ENCODE data around the gene SMC3. TPM values are rescaled to one million over a fixed set of nuclear protein-coding genes. Genes with fewer than 3 reads are reported as not detected.

The SMC3 gene
- total RNA-seq (35.4 and 40.8 TPM in 2 replicates), polyA plus RNA-seq (53.5 and 64.1 TPM in 2 replicates)

DNA sequence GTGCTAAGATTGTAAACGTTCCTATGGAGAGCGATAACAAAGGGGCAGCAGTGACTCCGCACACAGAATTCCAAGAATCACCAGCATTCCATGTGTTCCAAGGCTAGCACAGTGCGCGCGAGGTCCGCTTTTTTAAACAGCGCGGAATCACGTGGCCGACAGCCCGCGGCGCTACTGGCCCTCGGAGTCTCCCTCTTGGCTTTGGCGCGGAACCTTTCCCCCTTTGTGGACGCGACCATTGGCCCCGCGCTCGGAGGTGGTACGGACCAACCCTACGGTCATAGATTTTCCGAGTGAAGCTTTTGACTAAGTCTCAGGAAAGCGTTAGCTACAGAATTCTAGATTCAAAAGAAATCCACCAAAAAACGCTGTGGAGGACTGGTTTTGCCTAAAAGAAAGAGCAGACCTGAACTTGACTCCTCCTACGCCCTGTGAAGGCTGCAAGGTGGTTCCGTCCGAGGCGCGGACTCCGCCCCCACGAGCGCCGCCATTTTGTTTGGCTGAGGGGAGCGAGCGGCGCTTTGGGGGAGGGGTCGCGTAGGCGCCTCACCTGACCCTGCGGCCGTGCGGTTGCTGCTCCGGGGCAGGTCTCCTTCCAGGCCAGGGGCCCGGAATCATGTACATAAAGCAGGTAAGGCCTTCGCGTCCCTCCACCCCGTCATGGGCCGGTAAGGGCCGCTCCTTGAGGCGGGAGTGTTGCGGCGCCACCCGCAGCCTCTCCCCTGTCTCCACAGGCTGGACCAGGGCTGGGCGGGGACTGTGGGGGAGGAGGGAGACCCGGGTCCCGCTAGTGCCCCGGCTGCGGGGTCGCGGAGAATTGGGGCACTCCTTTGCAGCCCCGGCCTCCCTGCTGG lies at the start of gene SMC3:
SMC3 (plus strand) TSS at position 495 of the 854 bp plus-strand sequence; CDS start at position 617, 122 bp downstream.
- 2% methylated on average over 60 of the region's 64 CpGs for WGBS (ENCODE audit: low lambda C conversion rate, missing lambda C conversion rate)
- peak within 1 kb of the TSS; percentile 91 for H3K27ac ChIP-seq
- peaks cover 13% of the 10 kb centered on the region for H3K4me1 ChIP-seq (ENCODE audit: insufficient read depth)
- peak; percentile 95 for DNase-seq (ENCODE audit: low spot score)
- H3K27me3 ChIP-seq = no peaks in the 10 kb centered on the region
- H3K36me3 ChIP-seq (replicated peaks; ENCODE audit: insufficient read depth, low read depth) = no peaks in the 10 kb centered on the region
- TF ChIP-seq CTCF (IDR thresholded peaks at IDR 0.05; ENCODE audit: poor library complexity) (no peak), EZH2phosphoT487 (IDR thresholded peaks at IDR 0.05; ENCODE audit: low read depth, severe bottlenecking, unreplicated experiment) (no peak), EZH2 (IDR thresholded peaks at IDR 0.05; ENCODE audit: borderline replicate concordance) (no peak)
- H2AFZ ChIP-seq = peak within 1 kb of the TSS; percentile 45
- no peaks in the 10 kb centered on the region for H3K9me2 ChIP-seq (replicated peaks; ENCODE audit: insufficient read depth)
- H3K4me2 ChIP-seq = peak within 1 kb of the TSS; percentile 75
- peak within 1 kb of the TSS; percentile 77 for H3K4me3 ChIP-seq
- H4K20me1 ChIP-seq (ENCODE audit: insufficient read depth, poor library complexity, severe bottlenecking) = peaks cover 9% of the 10 kb centered on the region
- H3K9me3 ChIP-seq (ENCODE audit: low read depth) = no peaks in the 10 kb centered on the region
- peaks cover 48% of the 10 kb centered on the region for H3K79me2 ChIP-seq

DNA sequence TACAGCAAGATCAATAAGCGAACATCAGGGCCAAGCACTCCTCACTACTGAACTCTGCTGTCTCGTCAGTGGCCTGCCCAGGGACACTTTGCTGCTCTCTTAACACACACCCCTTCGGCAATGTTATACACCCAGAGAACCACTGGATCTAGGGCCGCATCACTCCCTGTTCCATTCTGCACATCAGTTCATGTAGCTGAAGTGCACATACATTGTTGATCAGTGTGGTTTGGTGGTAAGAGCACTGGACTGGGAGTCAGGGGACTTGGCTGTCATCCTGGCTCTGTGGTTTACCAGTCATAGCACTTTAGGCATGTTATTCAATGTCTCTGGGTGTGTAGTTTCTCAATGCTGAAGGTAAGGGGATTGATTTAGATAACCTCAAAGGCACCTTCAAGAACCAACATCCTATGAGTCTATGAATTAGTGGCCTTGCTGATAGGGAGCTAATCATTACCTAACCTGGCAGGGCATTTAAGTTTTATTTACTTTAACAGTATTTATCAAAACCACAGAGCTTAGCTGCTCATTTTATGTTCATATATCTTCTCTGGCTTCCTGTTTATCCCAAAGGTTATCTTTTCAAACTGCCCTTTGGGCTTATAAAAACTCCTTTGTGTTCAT lies 45.0 kb upstream of the SMC3 start:
- Histone ChIP-seq H3K9me2 (replicated peaks; ENCODE audit: insufficient read depth) (no peaks in the 10 kb centered on the region), H3K4me3 (no peak overlapping the region), H3K27me3 (peaks cover 13% of the 10 kb centered on the region), H2AFZ (no peak overlapping the region), H4K20me1 (ENCODE audit: insufficient read depth, poor library complexity, severe bottlenecking) (no peaks in the 10 kb centered on the region), H3K4me1 (ENCODE audit: insufficient read depth) (no peaks in the 10 kb centered on the region), H3K36me3 (replicated peaks; ENCODE audit: insufficient read depth, low read depth) (no peaks in the 10 kb centered on the region), H3K4me2 (peak overlapping the region; percentile 21), H3K9me3 (ENCODE audit: low read depth) (no peaks in the 10 kb centered on the region), H3K27ac (peak overlapping the region; percentile 49), H3K79me2 (no peaks in the 10 kb centered on the region)
- TF ChIP-seq CTCF (IDR thresholded peaks at IDR 0.05; ENCODE audit: poor library complexity) (no peak), EZH2 (IDR thresholded peaks at IDR 0.05; ENCODE audit: borderline replicate concordance) (no peak), EZH2phosphoT487 (IDR thresholded peaks at IDR 0.05; ENCODE audit: low read depth, severe bottlenecking, unreplicated experiment) (no peak)
- DNase-seq (ENCODE audit: low spot score) = no peak
- 61% methylated on average over 4 of the region's 4 CpGs for WGBS (ENCODE audit: low lambda C conversion rate, missing lambda C conversion rate)

- no peaks in the 10 kb centered on the region for H3K4me1 ChIP-seq (ENCODE audit: insufficient read depth)
- H3K36me3 ChIP-seq (replicated peaks; ENCODE audit: insufficient read depth, low read depth) = no peaks in the 10 kb centered on the region
- H3K4me2 ChIP-seq = no peak overlapping the region
- peaks cover 18% of the 10 kb centered on the region for H3K27me3 ChIP-seq
- H3K9me3 ChIP-seq (ENCODE audit: low read depth) = no peaks in the 10 kb centered on the region
- WGBS (ENCODE audit: low lambda C conversion rate, missing lambda C conversion rate) = 82% methylated on average over 3 of the region's 3 CpGs
- H3K4me3 ChIP-seq = no peak overlapping the region
- TF ChIP-seq EZH2phosphoT487 (IDR thresholded peaks at IDR 0.05; ENCODE audit: low read depth, severe bottlenecking, unreplicated experiment) = no peak
- TF ChIP-seq EZH2 (IDR thresholded peaks at IDR 0.05; ENCODE audit: borderline replicate concordance) = no peak
- TF ChIP-seq CTCF (IDR thresholded peaks at IDR 0.05; ENCODE audit: poor library complexity) = no peak
- no peaks in the 10 kb centered on the region for H4K20me1 ChIP-seq (ENCODE audit: insufficient read depth, poor library complexity, severe bottlenecking)
- H2AFZ ChIP-seq = no peak overlapping the region
- H3K9me2 ChIP-seq (replicated peaks; ENCODE audit: insufficient read depth) = no peaks in the 10 kb centered on the region
- H3K27ac ChIP-seq = no peak overlapping the region
- DNase-seq (ENCODE audit: low spot score) = no peak
- no peaks in the 10 kb centered on the region for H3K79me2 ChIP-seq
Measured at GRCh38 chr10:110523736-110524135, 43.8 kb upstream of the SMC3 start.

Measured in hepatocyte (in vitro differentiated cells).